Neural cell (in vitro differentiated cells): ENCODE data around the gene SETX.

Experiments used
- CTCF ChIP-seq: fragments of 450-650 bp; IDR thresholded peaks from 2 replicates; pipeline ENCODE4 v1.5.1; 2014; ENCODE audit warnings: antibody characterized with exemption, mild to moderate bottlenecking, moderate library complexity; ENCODE audit not compliant: poor library complexity, severe bottlenecking
- EP300 ChIP-seq: fragments of 450-650 bp; conservative IDR thresholded peaks from 2 replicates; pipeline ENCODE4 v1.6.1; 2014; ENCODE audit warnings: antibody characterized with exemption, mild to moderate bottlenecking, moderate library complexity; ENCODE audit not compliant: poor library complexity, severe bottlenecking
- EZH2 ChIP-seq: fragments of 200-600, 300-800 bp; shearing (Covaris generic), sonication (generic); IDR thresholded peaks from 2 replicates; pipeline ENCODE4 v1.6.1; 2014; ENCODE audit warnings: antibody characterized with exemption, low read length, borderline replicate concordance, mild to moderate bottlenecking; ENCODE audit not compliant: insufficient read depth, poor library complexity, severe bottlenecking

- TF ChIP-seq CTCF (no peak), EP300 (no peak), EZH2 (no peak)
Measured at GRCh38 chr9:132221941-132222340, 132.8 kb downstream of the SETX start.
